Sigmoid colon (tissue), 7 donors: ENCODE data around the gene CST7. TPM values are rescaled to one million over a fixed set of nuclear protein-coding genes. Genes with fewer than 3 reads are reported as not detected.

Experiments used
- DNase-seq: peaks from one replicate; pipeline ENCODE4 v3.0.0-alpha.2; 2019
- H3K27ac ChIP-seq, 4 donors: fragments of 200-600 bp; sonication (generic); one replicate each; pipeline ENCODE4 v1.5.1; 2016 to 2019; ENCODE audit warnings: mild to moderate bottlenecking in 1 of 4
- H3K27me3 ChIP-seq, 3 donors: fragments of 200-600 bp; sonication (generic); one replicate each; pipeline ENCODE4 v1.5.1; 2019; ENCODE audit warnings: mild to moderate bottlenecking in 1 of 3
- H3K36me3 ChIP-seq, 4 donors: fragments of 200-600 bp; sonication (generic); one replicate each; pipeline ENCODE4 v1.5.1; 2016 to 2019
- H3K4me1 ChIP-seq, 4 donors: fragments of 200-600 bp; sonication (generic); one replicate each; pipeline ENCODE4 v1.5.1; 2017 to 2019
- H3K4me3 ChIP-seq, 4 donors: fragments of 200-600 bp; sonication (generic); one replicate each; pipeline ENCODE4 v1.5.1; 2017 to 2019; ENCODE audit warnings: mild to moderate bottlenecking in 2 of 4, moderate library complexity in 1 of 4
- H3K9me3 ChIP-seq, 4 donors: fragments of 200-600 bp in 3 of 4; sonication (generic) in 3 of 4; one replicate each; pipeline versions ENCODE4 v1.5.1 to v1.6.1; 2013 to 2019
- CTCF ChIP-seq, 4 experiments: fragments of 450-650 bp in 3 of 4; fragments of 200-600 bp in 1 of 4; IDR thresholded peaks; one replicate each; pipeline ENCODE4 v1.5.1; 2016 to 2019; ENCODE audit warnings: antibody characterized with exemption in 4 of 4, mild to moderate bottlenecking in 3 of 4, moderate library complexity in 2 of 4
- EP300 ChIP-seq, 4 donors: sonication (generic); formaldehyde crosslinking; IDR thresholded peaks; one replicate each; pipeline ENCODE4 v1.6.1; 2017; ENCODE audit warnings: antibody characterized with exemption in 4 of 4
- POLR2A ChIP-seq, 2 donors: fragments of 450-650 bp; IDR thresholded peaks; one replicate each; pipeline ENCODE4 v1.6.1; 2016; ENCODE audit warnings: antibody characterized with exemption in 2 of 2, mild to moderate bottlenecking in 2 of 2, moderate library complexity in 2 of 2
- POLR2AphosphoS5 ChIP-seq, 4 donors: sonication (generic); formaldehyde crosslinking; IDR thresholded peaks; one replicate each; pipeline ENCODE4 v1.6.1; 2017; ENCODE audit warnings: antibody characterized with exemption in 4 of 4
- WGBS, 2 donors: extraction: QIAGEN DNeasy Blood & Tissue Kit; methylation state at CpG; one replicate each; pipeline ENCODE4 v1.1.7; 2013; 5-methylcytosine and 5-hydroxymethylcytosine counted together
- intact Hi-C: fragments of 100-400 bp; cut with DNase I; formaldehyde crosslinking; loops from one replicate; pipeline ENCODE4 v1.15.1; 2023
- polyA plus RNA-seq, 3 donors: library from polyadenylated mRNA; stranded (reverse); fragments of 200-250 nt; gene quantifications; one replicate each; pipeline ENCODE4 v1.2.3, GENCODE V29; 2013
- total RNA-seq, 4 donors: library from RNA; depleted of rRNA; stranded (reverse); fragments of >200 nt; gene quantifications; one replicate each; pipeline ENCODE4 v1.1.0, GENCODE V29; 2016
- donor health status: healthy with polysubstance abuse.
- donor health status: Bipolar disorder and iron deficiency.
- donor health status: healthy.

CST7 gene
- total and polyA plus RNA-seq, 7 donors, result 0.66 to 10.4 (median 3.7) TPM; not detected in 1

DNA sequence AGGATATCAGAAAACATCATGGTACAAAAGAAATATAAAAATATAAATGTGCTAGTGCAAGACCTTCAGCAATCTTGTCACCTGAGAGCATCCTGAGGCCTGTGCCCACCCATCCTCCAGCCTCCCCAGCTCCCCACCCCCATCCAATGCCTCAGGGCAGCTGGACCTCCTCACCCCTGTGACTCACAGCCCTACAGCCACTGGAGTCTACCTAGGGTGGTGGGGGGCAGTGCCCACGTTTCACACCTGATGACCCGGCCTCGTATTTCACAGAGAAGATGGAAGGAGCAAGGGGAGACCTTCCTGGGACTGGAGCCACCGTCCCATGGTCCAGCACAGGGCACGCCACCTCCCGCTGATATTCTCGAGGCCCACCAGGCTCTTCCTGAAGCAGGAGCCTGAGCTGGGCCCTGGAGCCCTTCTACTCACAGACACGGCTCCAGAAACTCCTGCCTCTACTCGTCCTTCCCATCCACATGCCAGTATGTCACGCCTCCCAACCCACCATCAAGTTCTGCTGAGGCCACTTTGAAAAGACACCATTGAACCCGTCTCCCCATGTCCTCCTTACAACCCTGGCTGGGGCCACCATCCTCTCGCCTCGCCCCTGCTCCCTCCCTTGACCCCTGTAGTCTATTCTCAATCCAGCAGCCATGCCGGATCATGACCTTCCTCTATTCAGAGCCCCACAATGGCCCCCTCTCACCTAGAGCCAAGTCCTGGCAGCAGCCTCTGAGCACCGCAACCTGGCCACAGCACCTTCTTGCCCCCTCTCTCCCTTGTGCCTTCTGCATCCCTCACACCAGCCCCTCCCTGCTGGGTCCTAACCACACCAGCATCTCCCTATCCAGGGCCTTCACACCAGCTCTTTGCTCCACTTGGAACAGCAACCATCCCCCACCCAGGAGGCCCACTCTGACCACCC, 30.2 kb downstream of the CST7 start:
- H3K27ac ChIP-seq, result no peak overlapping the region

DNA sequence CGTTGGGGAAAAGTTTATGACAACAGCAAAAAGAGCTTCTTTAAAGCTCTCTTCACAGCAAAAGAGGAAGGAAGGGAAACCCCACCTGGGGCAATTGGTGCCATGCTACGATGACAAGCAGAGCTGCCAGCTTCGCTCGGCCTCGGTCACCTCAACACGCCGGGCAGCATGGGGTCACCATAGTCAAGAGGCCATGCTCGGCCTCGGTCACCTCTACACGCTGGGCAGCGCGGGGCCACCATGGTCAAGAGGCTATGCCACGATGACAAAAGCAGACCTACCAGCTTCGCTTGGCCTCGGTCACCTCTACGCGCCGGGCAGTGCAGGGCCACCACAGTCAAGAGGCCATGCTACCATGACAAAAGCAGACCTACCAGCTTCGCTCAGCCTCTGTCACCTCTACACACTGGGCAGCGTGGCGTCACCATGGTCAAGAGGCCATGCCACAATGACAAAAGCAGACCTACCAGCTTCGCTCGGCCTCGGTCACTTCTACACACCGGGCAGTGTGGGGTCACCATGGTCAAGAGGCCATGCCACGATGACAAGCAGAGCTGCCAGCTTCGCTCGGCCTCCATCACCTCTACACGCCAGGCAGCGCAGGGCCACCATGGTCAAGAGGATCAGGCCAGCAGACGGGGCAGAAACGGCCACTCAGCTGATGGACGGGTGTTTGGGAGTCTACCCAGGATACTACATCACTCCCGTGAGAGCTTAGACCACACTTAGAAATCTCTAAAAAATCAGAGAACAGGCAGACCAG, 31.4 kb downstream of the CST7 start:
- Histone ChIP-seq H3K4me3 (no peak overlapping the region), H3K27ac (no peak overlapping the region), H3K4me1 (no peaks in the 10 kb centered on the region), H3K27me3 (no peaks in the 10 kb centered on the region), H3K9me3 (peaks cover 0 to 5% (median 0%) of the 10 kb centered on the region in 4 donors), H3K36me3 (peaks cover 0 to 61% (median 15%) of the 10 kb centered on the region in 4 donors)
- peak; percentile 62 for DNase-seq
- TF ChIP-seq POLR2AphosphoS5 (IDR thresholded peaks at IDR 0.05), result no peak
- TF ChIP-seq POLR2A (IDR thresholded peaks at IDR 0.05), result no peak
- no peak for TF ChIP-seq EP300 (IDR thresholded peaks at IDR 0.05)
- no peak for TF ChIP-seq CTCF (IDR thresholded peaks at IDR 0.05)
- WGBS, 2 donors, result 91 to 97% methylated on average over 34 of the region's 34 CpGs
- intact Hi-C loops, result no loop called here

More for the DNA sequence above, 30.2 kb downstream of the CST7 start:
- WGBS, 2 donors, result 97 to 99% methylated on average over 15 of the region's 15 CpGs
- Histone ChIP-seq H3K36me3 (peaks cover 0 to 67% (median 18%) of the 10 kb centered on the region in 4 donors), H3K4me3 (no peak overlapping the region), H3K27me3 (no peaks in the 10 kb centered on the region), H3K9me3 (peaks cover 0 to 5% (median 0%) of the 10 kb centered on the region in 4 donors), H3K4me1 (no peaks in the 10 kb centered on the region)
- intact Hi-C loops, result no loop called here
- DNase-seq, result peak; percentile 58
- no peak for TF ChIP-seq CTCF (IDR thresholded peaks at IDR 0.05)
- TF ChIP-seq EP300 (IDR thresholded peaks at IDR 0.05), result no peak

- peaks cover 0 to 54% (median 14%) of the 10 kb centered on the region in 4 donors for H3K36me3 ChIP-seq
- H3K9me3 ChIP-seq, result no peaks in the 10 kb centered on the region
- no peak for TF ChIP-seq POLR2AphosphoS5 (IDR thresholded peaks at IDR 0.05)
- no peak for TF ChIP-seq CTCF (IDR thresholded peaks at IDR 0.05)
- H3K4me3 ChIP-seq, result no peak overlapping the region
- intact Hi-C loops, result no loop called here
- H3K27me3 ChIP-seq, result no peaks in the 10 kb centered on the region
- no peak overlapping the region for H3K27ac ChIP-seq
- H3K4me1 ChIP-seq, result no peaks in the 10 kb centered on the region
- 75 to 87% methylated on average over 4 of the region's 4 CpGs for WGBS, 2 donors
- peak; percentile 35 for DNase-seq
Observed at GRCh38 chr20:24981282-24981681, 32.2 kb downstream of the CST7 start.

GRCh38 chr20:24981790-24982189, 32.7 kb downstream of the CST7 start:
- Histone ChIP-seq H3K4me1 (no peaks in the 10 kb centered on the region), H3K4me3 (no peak overlapping the region), H3K9me3 (no peaks in the 10 kb centered on the region), H3K27ac (no peak overlapping the region), H3K36me3 (peaks cover 0 to 49% (median 10%) of the 10 kb centered on the region in 4 donors), H3K27me3 (no peaks in the 10 kb centered on the region)
- DNase-seq, result peak; percentile 77
- no peak for TF ChIP-seq EP300 (IDR thresholded peaks at IDR 0.05)
- TF ChIP-seq POLR2AphosphoS5 (IDR thresholded peaks at IDR 0.05), result peak in 1 of 4 donors; percentile 12
- TF ChIP-seq POLR2A (IDR thresholded peaks at IDR 0.05), result no peak
- TF ChIP-seq CTCF (IDR thresholded peaks at IDR 0.05), result no peak
- intact Hi-C loops, result no loop called here
- 74 to 87% methylated on average over 3 of the region's 3 CpGs for WGBS, 2 donors
